GM19463 (cell line): ENCODE results near the gene IRF3.

Experiments
- ATAC-seq: cut with Tn5 transposase; IDR thresholded peaks from one replicate; pipeline ENCODE4 v1.9.1; 2021; ENCODE audit warnings: mild to moderate bottlenecking, moderate library complexity; ENCODE audit not compliant: unreplicated experiment

IRF3 gene

DNA sequence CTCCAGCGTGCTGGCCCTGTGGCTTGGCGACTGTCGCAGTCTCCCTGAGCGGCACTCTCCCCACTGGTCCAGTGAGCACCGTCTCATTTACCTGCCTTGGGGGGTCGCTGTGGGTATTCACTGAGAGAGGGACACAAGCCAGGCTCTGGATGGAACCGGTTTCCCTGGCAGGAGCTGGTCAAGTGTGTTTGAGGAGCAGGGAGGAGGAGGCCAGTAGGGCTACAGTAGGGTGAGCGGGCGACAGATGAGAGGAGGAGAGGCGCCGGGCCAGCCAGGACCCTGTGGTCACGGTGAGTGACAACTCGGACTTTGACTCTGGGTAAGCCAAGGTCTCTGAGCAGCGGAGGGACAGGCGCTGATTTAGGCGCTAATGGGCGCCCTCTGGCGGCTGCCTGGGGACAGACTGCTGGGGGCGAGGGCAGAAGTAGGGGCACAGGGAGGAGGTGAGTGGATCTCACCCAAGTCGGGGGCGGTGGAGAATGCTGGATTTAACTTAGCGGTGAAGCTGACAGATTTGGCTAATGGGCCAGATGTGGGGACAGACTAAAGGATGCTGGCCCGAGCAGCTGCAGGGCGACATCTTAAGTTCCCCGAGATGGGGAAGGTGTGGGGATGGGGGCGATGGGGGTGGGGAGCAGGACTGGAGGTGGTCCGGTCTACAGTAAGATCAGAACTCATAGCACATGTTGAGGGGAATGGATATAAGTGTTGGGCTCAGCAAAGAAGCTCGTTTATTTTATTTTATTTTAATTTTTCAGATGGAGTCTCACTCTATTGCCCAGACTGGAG is 6.7 kb upstream of the IRF3 start:
- no peak for ATAC-seq

DNA sequence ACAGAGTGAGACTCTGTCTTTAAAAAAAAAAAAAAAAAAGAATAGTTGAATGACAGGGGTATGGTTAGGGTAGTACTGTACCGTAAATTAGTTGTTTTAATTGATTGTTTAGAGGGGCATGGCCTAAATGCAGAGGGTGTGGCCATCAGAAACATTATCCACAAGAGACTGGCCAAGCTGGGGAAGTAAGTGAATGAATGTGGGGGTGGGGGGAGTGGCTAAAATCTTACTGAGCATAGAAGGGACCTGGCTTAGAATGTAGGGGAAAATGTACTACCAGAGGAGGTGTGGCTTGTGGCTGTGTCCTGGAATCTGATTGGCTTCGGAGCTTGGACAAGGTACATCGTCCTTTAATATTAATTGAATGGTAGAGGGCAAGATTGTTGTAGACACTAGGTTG is 3.9 kb upstream of the IRF3 start:
- ATAC-seq, result no peak

DNA sequence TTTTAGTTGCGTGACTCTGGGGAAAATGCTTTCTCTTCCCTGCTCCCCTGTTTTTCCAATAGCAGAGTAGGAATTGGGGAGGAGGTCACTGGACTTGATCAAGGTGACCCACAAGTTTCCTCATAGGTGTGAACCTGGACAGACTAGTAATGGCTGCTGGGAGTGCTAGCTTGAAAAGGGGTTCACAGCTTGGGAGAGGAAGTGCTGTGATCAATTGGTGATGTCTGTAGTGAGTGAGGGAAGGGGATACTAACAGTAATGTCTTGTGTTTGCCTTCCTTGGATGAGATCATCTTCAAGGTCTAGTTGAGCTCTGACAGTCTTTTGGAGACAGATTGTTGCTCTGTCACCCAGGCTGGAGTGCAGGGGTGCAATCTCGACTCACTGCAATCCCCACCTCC is 1.8 kb upstream of the IRF3 start:
- ATAC-seq, result no peak

DNA sequence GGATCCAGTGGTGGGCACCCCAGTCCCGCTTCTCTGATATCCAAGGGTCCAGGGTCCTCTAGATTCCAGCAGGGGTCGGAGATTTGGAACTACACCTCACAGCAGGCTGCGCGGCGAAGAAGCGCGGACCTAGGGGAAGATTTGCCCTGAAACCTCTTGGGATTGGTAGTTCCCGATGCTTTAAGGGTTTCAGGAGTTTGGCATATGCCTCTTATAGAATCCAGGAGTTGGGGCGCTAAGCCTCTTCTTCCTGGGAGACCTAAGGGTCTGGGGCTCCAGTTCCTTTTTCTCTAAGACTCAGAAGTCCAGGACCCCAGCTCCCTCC is 425 bp upstream of the IRF3 start:
- ATAC-seq, result no peak

DNA sequence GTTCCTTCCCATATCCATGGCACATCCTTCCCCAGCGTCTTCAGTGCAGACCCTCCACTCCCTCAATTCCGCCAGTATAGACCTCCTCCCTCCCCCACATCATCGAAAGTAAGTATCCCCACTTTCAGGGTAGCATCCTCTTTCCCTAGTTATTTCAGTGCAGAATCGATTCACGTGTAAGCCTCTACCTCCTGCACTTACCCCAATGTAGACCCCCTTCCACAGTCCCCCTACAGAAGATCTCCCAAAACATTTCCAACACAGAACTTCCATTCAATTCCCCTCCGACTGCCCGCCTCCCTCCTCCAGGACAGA is 664 bp downstream of the IRF3 start:
- no peak for ATAC-seq

DNA sequence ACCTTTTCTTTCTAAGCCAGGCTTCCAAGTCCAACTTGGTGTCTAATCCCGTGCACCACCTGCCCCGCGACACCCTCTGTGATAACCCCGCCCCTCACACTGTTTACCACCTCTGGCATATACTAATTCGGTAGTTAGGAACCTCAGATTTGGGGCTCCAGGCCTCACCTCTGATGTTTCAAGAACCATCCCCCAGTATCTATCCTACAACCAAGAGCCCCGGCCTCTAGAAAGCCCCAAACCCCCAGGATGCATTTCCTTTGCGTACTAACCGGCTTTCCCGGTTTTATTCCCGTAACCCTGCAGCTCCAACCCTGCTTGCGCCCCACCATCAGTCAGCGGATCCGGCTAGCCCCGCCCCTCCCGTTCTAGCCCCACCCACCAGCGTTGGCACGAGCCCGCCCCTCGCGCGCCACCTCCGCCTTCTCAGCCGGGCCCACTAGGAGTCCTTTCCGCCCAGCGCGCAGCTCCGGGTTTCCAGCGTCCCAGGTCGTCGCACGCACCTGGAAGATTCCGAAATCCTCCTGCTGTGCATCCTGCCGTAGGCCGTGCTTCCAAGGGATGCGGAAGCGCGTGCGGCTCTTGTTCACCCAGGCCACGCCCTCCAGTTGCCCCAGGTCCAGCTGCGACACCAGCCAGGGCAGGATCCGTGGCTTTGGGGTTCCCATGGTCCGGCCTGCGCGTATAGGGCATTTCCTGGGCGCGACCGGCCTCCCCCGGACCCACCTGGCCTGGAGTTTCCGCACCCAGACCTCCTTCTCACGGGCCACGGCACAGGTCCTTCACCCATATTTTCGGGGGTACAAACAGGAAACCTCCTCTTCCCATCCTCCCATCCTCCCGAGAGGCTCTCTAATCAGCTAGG is 1.3 kb downstream of the IRF3 start:
- ATAC-seq, result no peak

DNA sequence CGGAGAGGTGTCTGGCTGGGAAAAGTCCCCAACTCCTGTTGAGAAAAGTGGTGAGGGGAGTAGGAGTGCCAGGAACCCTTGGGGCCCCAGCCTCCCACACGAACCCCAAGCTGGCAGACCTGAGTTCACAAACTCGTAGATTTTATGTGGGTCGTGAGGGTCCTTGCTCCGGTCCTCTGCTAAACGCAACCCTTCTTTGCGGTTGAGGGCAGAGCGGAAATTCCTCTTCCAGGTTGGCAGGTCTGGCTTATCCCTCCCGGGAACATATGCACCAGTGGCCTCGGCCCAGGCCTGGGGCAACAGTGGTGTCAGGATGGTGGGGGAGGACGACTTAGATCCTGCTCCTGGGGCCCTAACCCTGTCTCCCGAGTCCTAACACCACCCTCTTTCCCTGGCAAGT is 2.4 kb downstream of the IRF3 start:
- no peak for ATAC-seq

DNA sequence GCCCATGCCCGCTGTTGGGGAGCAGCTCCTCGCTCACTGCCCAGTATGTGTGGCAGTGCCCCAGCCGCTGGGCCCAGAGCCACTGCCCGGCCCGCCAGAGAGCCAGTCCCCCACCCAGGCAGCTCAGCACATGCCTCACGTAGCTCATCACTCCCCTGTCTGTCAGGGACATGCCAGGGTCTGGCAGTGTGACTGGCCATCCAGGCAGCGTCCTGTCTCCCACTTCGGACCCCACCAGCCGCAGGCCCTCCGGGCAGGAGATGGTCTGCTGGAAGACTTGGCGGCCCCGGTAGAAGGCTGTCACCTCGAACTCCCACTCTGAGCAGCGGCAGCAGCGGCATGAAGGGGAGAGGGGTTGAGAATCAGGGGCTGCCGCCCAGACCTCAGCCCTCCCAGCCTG is 3.6 kb downstream of the IRF3 start:
- ATAC-seq, result no peak

DNA sequence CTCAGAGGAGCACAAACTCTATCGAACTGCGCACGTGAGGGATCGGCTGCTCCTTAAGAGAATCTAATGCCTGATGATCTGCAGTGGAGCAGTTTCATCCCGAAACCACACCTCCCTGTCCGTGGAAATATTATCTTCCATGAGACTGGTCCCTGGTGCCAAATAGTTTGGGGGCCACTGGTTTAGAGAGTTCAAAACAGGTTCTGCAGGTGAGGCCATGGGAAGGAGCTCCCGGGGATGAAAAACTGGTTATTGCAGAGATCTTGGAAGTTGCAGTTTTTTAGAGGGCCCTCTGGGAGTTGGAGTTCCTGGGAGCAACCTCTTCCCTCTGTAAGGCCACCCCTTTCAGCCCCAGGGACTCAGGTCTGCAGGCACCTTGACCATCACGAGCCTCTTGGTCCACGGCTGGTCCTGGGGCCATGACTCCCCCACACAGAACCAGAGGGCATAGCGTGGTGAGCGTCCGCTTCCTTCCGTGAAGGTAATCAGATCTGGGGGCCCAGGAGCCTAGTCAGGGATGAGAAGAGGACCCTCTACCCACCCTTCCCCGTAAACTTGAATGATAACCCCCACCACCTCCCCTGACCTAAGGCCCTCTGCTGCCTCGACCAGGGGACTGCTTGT is 5.2 kb downstream of the IRF3 start:
- no peak for ATAC-seq

DNA sequence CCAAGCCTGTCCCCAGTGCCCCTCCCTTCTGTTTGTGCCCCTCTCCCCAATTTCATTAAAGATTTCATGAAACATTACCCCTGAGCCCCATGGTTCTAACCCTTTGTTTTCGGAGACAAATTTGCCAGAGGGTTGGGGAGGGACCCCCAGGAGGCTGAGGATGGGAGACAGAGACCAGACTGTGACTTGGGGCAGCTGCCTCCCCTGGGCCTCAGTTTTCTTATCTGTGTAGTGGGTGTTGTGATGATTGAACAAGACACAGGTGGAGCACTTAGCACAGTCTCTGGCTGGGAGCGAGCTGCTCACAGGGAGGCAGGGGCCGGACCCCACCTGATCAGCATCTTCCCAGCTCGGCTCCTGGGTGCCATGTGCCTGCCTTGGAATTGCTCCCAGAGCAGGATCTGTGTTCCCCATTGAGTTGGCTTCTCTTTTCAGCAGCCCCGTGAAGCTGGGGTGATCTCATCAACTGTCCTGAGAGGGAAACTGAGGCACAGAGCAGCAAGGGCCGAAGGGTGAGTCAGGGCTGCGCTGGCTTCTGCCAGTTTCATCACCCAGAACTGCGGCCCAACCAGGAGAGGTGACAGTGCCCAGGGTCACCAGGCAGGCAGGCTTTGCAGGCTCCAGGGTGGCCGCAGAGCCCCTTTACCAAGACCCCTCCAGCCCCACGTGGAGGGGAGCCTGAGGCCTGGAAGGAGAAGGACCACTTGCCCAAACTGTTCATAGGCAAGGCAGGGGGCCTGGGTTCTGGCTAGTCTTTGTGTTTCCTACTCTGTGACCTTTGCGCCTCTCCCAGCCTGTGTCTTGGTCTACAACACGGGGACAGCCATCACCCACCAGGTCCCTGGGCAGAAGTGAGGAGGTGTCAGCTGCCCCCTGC is 6.9 kb downstream of the IRF3 start:
- no peak for ATAC-seq

DNA sequence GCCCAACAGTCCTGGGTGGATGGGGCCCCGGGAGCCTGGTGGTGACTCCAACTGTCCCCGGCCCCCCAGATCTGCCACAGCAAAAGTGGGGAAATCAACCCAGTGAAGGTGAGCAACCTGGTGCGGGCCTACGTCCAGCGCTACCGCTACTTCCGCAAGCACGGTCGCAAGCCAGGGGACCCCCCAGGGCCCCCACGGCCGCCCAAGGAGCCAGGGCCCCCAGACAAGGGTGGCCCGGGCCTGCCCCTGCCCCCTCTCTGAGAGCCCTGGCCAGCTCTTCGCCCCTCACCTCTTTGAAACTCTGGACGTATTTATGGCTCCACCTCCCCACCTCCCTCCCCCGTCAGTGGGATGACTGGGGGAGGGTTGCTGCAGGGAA is 7.5 kb downstream of the IRF3 start:
- ATAC-seq, result no peak

DNA sequence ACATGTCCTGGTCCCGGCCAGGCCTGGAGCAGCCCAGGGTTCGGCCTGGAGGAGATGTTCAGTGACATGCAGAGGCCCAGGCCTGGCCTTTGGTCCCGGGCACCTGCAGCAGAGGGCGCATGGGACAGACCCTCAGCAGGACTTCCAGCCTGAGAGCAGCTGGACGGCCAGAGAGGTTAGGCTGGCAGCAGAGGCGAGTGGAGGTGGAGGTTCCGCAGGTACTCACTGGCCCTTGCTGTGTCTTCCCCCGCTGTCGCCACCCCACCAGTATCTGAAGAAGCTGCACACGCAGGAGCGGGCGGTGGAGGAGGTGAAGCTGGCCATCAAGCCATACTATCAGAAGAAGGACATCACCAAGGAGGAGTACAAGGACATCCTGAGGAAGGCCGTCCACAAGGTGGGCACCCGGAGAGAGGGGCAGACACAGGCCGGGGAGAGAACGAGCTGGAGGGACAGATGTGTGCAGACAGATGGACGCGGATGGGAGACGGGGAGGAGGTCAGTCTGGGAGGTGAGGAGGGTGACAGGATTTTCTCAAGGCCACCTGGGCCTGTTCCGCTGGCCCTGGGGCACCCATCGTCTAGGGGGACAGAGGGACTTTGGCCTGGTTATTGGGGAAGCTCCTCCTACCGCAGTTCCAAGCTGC is 8.0 kb downstream of the IRF3 start:
- no peak for ATAC-seq

DNA sequence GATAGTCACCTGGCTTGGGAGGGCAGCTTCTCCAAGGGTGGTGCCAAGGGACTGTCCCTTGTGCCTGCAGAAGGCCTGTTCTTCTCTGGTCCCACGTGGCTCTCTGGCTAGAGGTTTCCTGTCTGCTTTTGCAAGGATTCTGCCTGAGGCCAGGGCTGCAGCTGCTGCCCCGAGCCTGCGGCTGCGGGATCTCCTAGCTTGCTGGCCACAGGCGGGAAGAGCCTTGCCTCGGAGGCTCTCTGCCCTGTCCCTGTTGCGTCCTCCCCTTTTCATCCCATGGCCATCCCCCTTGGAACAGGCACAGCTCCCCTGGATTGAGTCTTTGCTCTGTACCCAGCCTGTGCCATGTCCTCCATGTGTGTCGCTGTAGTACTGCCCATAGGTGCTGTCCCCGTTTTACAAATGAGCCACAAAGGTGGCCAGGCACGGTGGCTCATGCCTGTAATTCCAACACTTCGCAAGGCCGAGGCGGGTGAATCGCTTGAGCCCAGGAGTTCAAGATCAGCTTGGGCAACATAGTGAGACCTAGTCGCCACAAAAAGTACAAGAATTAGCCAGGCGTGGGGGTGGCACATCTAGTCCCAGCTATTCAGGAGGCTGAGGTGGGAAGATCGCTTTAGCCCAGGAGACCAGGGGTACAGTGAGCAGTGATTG is 9.1 kb downstream of the IRF3 start:
- no peak for ATAC-seq

DNA sequence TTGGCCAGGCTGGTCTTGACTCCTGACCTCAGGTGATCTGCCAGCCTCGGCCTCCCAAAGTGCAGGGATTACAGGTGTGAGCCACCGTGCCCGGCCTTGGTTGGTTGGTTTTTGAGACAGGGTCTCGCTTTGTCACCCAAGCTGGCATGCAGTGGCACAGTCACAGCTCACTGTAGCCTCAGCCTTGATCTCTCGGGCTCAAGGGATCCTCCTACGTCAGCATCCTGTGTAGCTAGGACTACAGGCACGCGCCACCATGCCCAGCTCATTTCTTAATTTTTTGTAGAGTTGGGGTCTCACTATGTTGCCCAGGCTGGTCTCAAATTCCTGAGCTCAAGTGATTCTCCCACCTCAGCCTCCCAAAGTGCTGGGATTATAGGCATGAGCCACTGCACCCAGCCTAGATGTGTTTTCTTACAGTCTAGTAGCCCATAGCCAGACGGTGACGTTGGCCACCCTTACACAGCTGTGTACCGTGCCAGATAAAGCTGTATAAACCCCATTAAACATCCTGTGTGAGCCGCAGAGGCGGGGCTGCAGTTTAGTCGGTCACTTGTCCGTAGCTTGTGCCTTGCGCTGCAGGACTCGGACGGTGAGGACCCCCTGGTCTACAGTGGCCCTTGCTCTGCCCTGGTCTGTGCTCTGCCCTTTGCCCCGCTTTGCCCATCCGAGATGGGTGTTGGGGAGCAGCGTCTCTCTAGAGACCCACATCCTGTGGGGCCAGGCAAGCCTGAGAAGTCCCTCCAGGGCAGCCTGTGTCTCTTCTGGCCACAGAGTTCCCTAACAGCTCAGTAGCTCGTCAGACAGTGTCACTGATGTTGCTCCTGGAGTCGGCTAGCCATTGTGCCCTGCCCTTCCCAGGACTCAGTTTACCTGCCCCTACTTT is 9.8 kb downstream of the IRF3 start:
- no peak for ATAC-seq

DNA sequence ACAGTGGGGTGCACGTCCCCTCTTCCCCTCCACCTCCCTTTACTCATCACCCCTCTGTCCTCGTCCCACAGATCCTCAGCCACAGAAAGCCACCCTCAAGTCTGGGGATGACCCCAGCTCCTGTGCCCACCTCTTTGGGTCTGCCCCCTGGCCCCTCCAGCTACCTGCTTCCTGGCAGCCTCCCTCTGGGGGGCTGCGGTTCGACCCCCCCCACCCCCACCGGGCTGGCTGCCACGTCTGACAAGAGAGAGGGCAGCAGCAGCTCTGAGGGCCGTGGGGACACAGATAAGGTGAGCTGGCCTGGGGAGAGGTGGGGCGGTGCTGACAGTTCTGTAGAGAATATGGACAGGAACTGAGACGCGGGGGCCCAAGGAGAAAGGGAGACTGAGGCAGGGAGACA is 11.1 kb downstream of the IRF3 start:
- ATAC-seq, result no peak

DNA sequence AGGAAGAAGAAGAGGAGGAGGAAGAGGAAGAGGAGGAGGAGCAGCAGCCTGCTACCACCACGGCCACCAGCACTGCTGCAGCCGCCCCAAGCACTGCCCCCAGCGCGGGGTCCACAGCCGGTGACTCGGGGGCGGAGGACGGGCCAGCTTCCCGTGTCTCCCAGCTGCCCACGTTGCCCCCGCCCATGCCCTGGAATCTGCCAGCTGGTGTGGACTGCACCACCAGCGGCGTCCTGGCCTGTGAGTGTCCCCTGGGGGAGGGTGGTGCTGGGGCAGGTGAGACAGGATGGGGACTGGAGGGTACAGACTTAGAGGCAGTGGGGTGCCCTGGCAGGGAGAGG is 12.2 kb downstream of the IRF3 start:
- ATAC-seq, result no peak

DNA sequence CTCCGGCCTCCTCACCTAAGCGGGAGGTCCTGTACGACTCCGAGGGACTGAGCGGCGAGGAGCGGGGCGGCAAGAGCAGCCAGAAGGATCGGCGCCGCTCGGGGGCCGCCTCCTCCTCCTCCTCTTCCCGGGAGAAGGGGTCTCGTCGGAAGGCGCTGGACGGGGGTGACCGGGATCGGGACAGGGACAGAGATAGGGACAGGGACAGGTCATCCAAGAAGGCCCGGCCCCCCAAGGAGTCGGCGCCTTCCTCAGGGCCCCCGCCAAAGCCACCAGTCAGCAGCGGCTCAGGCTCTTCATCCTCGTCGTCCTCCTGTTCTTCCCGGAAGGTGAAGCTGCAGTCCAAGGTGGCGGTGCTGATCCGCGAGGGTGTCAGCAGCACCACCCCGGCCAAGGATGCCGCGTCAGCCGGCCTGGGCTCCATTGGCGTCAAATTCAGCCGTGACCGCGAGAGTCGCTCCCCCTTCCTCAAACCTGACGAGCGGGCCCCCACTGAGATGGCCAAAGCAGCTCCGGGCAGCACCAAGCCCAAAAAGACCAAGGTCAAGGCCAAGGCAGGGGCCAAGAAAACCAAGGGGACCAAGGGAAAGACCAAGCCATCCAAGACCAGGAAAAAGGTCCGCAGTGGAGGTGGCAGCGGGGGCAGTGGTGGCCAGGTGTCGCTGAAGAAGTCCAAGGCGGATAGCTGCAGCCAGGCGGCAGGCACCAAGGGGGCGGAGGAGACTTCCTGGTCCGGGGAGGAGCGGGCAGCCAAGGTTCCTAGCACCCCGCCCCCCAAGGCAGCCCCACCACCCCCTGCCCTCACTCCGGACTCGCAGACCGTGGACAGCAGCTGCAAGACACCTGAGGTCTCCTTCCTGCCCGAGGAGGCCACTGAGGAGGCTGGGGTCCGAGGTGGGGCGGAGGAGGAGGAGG is 12.8 kb downstream of the IRF3 start:
- ATAC-seq, result no peak

DNA sequence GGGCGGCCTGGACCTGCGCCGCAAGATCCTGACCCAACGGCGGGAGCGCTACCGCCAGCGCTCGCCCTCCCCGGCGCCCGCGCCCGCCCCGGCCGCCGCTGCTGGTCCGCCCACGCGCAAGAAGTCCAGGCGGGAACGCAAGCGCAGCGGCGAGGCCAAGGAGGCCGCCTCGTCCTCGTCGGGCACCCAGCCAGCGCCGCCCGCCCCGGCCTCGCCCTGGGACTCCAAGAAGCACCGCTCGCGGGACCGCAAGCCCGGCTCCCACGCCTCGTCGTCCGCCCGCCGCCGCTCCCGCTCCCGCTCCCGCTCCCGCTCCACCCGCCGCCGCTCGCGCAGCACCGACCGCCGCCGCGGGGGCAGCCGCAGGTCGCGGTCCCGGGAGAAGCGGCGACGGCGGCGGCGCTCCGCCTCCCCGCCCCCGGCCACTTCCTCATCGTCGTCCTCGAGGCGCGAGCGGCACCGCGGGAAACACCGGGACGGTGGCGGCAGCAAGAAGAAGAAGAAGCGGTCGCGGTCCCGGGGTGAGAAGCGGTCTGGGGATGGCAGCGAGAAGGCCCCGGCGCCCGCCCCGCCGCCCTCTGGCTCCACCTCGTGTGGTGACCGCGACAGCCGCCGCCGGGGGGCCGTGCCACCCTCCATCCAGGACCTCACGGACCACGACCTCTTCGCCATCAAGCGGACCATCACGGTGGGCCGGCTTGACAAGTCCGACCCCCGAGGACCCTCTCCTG is 13.7 kb downstream of the IRF3 start:
- ATAC-seq, result no peak
